Measurements from ENCODE around the gene SMYD3. TPM values are rescaled to one million over a fixed set of nuclear protein-coding genes. Genes with fewer than 3 reads are reported as not detected.

Gene SMYD3
- total RNA-seq, 4 donors from 2014 or later: 10.5 to 36.4 (median 22.5) TPM

DNA sequence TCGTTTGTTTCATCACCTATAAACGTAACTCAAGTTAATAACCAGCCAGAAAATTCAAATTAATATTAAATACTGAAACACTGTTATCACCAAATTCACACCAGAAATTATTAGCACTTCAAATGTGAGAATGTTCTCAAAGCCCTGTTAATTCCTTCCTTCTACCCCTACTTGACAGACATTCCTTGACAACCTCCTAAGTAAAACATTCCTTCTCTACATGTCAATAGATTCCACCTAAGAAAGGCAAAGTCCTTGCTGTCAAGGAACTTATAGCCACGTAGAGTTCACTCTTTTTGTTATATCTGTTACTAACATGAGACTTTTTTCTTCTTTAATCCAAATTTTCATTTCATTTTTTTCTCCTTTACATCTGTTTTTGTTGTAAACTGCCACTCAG lies 441.5 kb downstream of the SMYD3 start:
- Histone ChIP-seq H3K4me3 (no peak overlapping the region), H3K27me3 (no peaks in the 10 kb centered on the region), H3K36me3 (no peaks in the 10 kb centered on the region), H3K27ac (no peak overlapping the region), H3K4me1 (no peaks in the 10 kb centered on the region), H3K9me3 (no peaks in the 10 kb centered on the region)
- DNase-seq: no peak
- intact Hi-C loops (cut with DNase I; ENCODE audit: low total_unique reads): no loop called here
- TF ChIP-seq POLR2A (IDR thresholded peaks at IDR 0.05): no peak
- TF ChIP-seq, protein P1, sequence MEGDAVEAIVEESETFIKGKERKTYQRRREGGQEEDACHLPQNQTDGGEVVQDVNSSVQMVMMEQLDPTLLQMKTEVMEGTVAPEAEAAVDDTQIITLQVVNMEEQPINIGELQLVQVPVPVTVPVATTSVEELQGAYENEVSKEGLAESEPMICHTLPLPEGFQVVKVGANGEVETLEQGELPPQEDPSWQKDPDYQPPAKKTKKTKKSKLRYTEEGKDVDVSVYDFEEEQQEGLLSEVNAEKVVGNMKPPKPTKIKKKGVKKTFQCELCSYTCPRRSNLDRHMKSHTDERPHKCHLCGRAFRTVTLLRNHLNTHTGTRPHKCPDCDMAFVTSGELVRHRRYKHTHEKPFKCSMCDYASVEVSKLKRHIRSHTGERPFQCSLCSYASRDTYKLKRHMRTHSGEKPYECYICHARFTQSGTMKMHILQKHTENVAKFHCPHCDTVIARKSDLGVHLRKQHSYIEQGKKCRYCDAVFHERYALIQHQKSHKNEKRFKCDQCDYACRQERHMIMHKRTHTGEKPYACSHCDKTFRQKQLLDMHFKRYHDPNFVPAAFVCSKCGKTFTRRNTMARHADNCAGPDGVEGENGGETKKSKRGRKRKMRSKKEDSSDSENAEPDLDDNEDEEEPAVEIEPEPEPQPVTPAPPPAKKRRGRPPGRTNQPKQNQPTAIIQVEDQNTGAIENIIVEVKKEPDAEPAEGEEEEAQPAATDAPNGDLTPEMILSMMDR (IDR thresholded peaks at IDR 0.05): no peak

GRCh38 chr1:246064891-246065290 lies 442.2 kb downstream of the SMYD3 start:
- H3K9me3 ChIP-seq: no peaks in the 10 kb centered on the region
- no peaks in the 10 kb centered on the region for H3K36me3 ChIP-seq
- no peak overlapping the region for H3K4me3 ChIP-seq
- no peak overlapping the region for H3K27ac ChIP-seq
- H3K27me3 ChIP-seq: no peaks in the 10 kb centered on the region
- no peak for DNase-seq
- TF ChIP-seq POLR2A (IDR thresholded peaks at IDR 0.05): no peak
- TF ChIP-seq, protein P1 (IDR thresholded peaks at IDR 0.05): no peak
- intact Hi-C loops (cut with DNase I; ENCODE audit: low total_unique reads): no loop called here
- H3K4me1 ChIP-seq: no peaks in the 10 kb centered on the region

GRCh38 chr1:246063013-246063616 lies 444.0 kb downstream of the SMYD3 start:
- Histone ChIP-seq H3K27ac (no peak overlapping the region), H3K36me3 (no peaks in the 10 kb centered on the region), H3K4me3 (no peak overlapping the region), H3K4me1 (no peaks in the 10 kb centered on the region), H3K9me3 (no peaks in the 10 kb centered on the region), H3K27me3 (no peaks in the 10 kb centered on the region)
- intact Hi-C loops (cut with DNase I; ENCODE audit: low total_unique reads): no loop called here
- TF ChIP-seq, protein P1 (IDR thresholded peaks at IDR 0.05): no peak
- no peak for TF ChIP-seq POLR2A (IDR thresholded peaks at IDR 0.05)
- DNase-seq: no peak

GRCh38 chr1:246058466-246058865 lies 448.6 kb downstream of the SMYD3 start:
- H3K9me3 ChIP-seq: no peaks in the 10 kb centered on the region
- intact Hi-C loops (cut with DNase I; ENCODE audit: low total_unique reads): no loop called here
- TF ChIP-seq POLR2A (IDR thresholded peaks at IDR 0.05): no peak
- TF ChIP-seq, protein P1 (IDR thresholded peaks at IDR 0.05): no peak
- no peaks in the 10 kb centered on the region for H3K36me3 ChIP-seq
- DNase-seq: no peak
- no peak overlapping the region for H3K4me3 ChIP-seq
- H3K27ac ChIP-seq: no peak overlapping the region
- H3K4me1 ChIP-seq: no peaks in the 10 kb centered on the region
- no peaks in the 10 kb centered on the region for H3K27me3 ChIP-seq

GRCh38 chr1:246052603-246053002 lies 454.5 kb downstream of the SMYD3 start:
- Histone ChIP-seq H3K27me3 (no peaks in the 10 kb centered on the region), H3K4me1 (no peaks in the 10 kb centered on the region), H3K36me3 (no peaks in the 10 kb centered on the region), H3K4me3 (no peak overlapping the region), H3K9me3 (no peaks in the 10 kb centered on the region), H3K27ac (no peak overlapping the region)
- intact Hi-C loops (cut with DNase I; ENCODE audit: low total_unique reads): no loop called here
- no peak for TF ChIP-seq POLR2A (IDR thresholded peaks at IDR 0.05)
- TF ChIP-seq, protein P1 (IDR thresholded peaks at IDR 0.05): no peak
- DNase-seq: no peak
